ENCODE measurements around the gene RASAL3.

GRCh38 chr19:15488489-15489226 is 24.3 kb upstream of the RASAL3 start:
- no peak for TF ChIP-seq POLR2A (IDR thresholded peaks at IDR 0.05)
- no peak for TF ChIP-seq POLR2AphosphoS5 (IDR thresholded peaks at IDR 0.05)
- TF ChIP-seq, protein P1, sequence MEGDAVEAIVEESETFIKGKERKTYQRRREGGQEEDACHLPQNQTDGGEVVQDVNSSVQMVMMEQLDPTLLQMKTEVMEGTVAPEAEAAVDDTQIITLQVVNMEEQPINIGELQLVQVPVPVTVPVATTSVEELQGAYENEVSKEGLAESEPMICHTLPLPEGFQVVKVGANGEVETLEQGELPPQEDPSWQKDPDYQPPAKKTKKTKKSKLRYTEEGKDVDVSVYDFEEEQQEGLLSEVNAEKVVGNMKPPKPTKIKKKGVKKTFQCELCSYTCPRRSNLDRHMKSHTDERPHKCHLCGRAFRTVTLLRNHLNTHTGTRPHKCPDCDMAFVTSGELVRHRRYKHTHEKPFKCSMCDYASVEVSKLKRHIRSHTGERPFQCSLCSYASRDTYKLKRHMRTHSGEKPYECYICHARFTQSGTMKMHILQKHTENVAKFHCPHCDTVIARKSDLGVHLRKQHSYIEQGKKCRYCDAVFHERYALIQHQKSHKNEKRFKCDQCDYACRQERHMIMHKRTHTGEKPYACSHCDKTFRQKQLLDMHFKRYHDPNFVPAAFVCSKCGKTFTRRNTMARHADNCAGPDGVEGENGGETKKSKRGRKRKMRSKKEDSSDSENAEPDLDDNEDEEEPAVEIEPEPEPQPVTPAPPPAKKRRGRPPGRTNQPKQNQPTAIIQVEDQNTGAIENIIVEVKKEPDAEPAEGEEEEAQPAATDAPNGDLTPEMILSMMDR (IDR thresholded peaks at IDR 0.05) = no peak
